HG03025 (cell line): ENCODE data around the gene WNT3A.
"Not testable (repeated sequence)": the region's sequence is repeated elsewhere in the genome, so short reads cannot be mapped to it uniquely, and the experiment has no call there.

ENCODE experiments used
- ATAC-seq: cut with Tn5 transposase; IDR thresholded peaks from one replicate; pipeline ENCODE4 v1.9.1; 2021; ENCODE audit warnings: mild to moderate bottlenecking, moderate library complexity; ENCODE audit not compliant: unreplicated experiment, low FRiP score

WNT3A gene, protein sequence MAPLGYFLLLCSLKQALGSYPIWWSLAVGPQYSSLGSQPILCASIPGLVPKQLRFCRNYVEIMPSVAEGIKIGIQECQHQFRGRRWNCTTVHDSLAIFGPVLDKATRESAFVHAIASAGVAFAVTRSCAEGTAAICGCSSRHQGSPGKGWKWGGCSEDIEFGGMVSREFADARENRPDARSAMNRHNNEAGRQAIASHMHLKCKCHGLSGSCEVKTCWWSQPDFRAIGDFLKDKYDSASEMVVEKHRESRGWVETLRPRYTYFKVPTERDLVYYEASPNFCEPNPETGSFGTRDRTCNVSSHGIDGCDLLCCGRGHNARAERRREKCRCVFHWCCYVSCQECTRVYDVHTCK

DNA sequence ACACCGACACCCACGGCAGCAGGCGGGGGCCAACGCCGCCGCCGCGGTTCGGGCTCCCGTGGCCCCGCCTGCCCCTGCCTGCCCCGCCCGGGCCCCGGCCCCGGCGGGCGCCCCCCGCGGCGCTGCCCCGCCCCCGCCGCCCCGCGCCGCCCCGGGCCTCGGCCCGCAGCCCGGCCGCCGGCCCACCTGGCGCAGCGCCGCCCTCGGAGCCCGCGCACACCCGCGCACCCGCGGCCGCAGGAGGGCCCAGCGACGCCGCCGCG is at the start of gene WNT3A:
Gene WNT3A, plus strand, starts transcription at position 213 of the 263 bp plus-strand sequence. CDS start 131 bp downstream, outside the sequence.
- no peak for ATAC-seq

DNA sequence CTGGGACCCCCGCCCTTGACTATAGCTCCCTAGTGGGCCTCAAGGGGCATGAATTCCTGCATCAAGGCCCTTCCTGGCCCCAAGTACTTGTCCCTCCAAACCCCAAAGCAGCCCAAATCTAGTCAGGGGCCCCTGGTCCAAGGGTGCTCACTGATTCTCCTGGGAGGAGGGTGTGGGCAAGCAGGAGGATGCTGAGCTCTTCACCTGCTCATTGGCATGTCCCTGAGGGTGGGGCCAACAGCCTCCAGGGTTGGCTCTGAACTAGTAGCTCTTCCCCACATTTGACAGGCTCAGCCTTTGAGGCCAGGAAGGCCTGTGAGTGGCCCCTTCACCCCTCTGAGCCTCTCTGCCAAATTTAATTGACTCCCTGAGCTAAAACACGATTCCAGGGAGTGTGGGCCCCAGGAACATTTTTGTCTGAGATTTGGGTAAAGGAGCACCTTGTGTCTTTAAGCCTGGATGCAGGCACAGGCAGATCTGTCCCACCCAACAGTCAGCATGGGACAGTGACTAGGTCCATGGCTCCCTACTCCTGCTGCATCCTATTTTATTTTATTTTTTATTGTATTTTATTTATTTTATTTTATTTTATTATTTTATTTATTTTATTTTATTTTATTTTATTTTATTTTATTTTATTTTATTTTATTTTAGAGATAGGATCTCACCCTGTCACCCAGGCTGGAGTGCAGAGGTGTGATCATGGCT is 48.0 kb upstream of the WNT3A start:
- ATAC-seq = no peak

DNA sequence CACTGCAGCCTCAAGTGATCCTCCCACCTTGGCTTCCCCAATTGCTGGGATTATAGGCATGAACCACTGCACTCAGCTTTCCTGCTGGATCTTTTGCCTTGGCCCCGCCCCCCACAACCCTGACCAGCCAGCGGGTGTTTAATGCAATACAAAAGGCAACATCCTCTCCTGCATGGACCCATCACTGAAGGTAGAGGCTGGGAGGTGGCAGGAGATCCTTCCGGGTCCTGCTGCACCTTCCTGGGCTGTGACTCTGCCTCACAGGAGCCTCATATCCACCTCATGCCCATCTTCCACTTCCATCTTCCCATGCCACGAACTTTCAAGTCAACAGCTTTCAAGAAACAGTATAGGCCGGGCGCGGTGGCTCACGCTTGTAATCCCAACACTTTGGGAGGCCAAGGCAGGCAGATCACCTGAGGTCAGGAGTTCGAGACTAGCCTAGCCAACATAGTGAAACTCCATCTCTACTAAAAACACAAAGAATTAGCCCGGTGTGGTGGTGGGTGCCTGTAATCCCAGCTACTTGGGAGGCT is 47.4 kb upstream of the WNT3A start:
- ATAC-seq = no peak

DNA sequence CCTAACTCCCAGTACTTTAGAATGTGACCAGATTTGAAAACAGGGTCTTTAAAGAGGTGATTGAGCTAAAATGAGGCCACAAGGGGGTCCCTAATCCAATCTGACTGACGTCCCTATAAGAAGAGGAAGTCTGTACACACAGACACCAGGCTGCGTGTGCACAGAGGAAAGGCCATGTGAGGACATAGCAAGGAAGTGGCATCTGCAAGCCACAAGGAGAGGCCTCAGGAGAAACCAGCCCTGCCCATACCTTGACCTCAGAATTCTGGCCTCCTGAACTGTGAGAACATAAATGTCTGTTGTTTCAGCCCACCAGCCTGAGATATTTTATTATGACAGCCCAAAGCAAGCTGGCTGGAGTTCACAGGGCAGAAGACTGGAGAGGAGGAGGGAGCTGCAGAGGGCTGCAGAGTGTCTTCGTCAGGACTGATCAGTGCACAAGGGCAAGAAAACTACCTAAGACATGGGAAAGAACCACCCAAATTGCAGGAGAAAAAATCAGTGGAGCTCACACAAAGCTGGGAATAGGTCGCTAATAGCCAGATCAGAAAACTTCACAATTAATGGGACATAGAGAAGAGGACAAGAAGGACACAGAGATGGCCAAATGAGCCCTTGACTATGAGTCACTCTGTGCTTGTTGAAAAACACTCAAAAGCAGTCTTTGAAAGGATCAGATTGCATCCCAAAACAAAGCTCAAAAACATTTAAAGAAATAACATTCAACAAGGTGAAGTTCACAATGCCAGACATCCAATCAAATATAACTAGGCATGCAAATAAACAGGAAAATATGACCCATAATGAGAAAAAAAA is 44.9 kb upstream of the WNT3A start:
- ATAC-seq = no peak

DNA sequence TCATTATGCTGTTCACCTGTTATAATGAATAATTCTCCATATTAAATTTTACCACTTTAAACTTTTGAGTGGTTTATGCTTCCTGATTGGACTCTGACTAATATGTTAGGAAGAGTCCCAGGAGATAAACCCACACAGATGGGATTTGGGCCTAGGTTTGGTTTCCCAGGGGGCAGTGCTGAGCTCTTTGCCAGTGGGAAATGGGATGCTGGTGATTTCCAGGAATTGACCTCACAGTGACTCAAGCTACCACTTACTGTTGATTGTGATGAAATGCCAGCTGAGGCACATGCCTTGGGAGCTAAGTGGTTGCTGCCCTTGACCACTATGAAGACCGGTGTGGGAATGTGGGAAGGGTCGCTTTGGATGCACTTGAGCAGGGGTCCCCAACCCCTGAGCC is 40.1 kb upstream of the WNT3A start:
- ATAC-seq = not testable (repeated sequence)

DNA sequence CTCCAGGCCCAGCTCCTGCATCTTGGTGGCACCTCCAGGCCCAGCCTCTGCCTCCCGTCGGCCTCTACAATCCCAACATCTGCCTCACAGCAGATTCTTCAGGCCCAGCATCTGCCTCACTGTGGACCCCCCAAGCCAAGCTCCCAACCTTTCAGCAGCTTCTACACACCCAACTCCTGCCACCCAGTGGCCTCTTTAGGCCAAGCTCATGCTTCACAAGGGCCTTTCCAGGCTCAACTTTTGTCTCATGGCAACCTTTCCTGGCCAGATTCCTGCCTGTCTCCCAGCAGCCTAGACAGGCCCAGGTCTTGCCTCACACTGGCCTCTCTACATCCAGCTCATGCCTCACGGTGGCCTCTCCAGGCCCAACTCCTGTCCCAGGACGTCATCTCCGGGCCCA is 39.0 kb upstream of the WNT3A start:
- ATAC-seq = not testable (repeated sequence)

DNA sequence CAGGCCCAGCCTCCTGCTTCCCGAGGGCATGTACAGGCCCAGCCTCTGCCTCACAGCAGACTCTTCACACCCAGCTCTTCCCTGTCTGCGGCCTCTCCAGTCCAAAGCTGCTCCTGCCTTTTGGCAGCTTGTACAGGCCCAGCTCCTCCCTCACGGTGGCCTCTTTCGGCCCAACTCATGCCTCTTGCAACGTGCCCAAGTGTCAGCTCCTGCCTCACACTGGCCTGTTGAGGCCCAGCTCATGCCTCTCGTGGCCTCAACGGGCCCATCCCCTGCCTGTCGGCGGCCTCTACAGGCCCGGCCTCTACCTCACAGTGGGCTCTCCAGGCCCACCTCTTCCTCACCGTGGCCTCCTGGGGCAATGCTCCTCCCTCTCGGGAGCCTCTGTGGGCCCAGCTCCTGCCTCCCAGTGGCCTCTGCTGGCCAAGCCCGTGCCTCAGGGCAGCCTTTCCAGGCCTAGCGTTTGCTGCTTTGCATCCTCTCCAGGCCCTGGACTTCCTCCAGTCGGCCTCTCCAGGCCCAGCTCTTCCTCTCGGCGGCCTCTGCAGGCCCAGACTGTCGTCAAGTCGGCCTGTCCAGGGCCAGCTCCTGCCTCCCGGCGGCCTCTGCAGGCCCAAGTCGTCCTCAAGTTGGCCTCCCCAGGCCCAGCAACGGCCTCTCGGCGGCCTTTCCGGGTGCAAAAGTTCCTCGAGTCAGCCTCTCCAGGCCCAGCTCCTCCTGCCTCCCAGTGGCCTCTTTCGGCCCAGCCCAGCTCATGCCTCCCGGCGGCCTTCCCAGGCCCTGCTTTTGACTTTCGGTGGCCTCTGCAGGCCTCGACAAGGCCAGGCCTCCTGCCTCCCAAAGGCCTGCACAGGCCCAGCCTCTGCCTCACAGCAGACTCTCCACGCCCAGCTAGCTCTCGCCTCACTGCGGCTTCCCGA is 36.5 kb upstream of the WNT3A start:
- ATAC-seq = not testable (repeated sequence)

DNA sequence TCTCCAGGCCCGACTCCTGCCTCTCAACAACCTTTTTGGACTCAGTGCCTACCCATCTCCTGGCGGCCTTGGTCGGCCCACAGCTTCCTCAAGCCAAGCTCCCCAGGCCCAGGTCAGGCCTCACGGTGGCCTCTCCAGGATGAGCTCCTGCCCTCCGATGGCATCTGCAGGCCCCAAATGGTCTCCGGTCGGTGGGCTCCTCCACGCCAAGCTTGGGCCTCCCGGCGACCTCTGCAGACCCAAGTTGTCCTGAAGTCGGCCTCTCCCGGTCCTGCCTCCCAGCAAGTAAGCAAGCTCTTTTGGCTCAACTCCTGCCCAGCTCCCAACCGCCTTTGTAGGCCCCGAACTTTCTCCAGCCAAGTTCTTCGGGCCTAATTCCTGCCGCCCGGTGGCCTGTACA is 35.6 kb upstream of the WNT3A start:
- not testable (repeated sequence) for ATAC-seq

DNA sequence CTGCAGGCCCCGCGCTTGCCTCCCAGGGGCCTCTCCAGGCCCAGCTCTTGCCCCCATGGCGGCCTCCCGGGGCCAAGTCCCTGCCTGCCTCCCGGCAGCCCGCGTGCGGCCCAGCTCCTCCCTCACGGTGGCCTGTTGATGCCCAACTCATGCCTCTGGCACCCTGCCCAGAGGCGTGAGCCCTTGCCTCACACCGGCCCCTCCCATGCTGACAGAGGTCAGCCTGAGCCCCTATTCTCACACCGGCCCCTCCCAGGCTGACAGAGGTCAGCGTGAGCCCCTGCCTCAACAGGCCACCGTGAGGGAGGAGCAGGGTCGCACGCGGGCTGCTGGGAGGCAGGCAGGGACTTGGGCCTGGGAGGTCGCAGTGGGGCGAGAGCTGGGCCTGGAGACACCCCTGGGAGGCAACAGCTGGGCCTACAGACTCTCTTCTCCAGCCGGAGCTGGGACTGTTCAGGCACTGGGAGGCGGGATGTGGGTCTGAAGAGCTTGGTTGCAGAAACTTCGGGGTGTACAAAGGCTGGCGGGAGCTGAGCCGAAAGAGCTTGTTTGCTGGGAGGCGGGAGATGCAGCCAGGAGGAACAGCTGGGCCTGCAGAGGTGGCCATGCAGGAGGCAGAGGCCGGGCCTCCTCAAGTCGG is 35.0 kb upstream of the WNT3A start:
- ATAC-seq = not testable (repeated sequence)

DNA sequence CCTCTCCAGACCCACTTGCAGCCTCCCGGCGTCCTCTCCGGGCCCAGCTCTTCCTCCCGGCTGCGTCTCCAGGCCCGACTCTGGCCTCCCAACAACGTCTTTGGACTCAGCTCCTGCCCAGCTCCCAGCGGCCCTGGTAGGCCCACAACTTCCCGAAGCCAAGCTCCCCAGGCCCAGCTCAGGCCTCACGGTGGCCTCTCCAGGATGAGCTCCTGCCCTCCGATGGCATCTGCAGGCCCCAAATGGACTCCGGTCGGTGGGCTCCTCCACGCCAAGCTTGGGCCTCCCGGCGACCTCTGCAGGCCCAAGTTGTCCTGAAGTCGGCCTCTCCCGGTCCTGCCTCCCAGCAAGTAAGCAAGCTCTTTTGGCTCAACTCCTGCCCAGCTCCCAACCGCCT is 34.5 kb upstream of the WNT3A start:
- ATAC-seq = not testable (repeated sequence)

DNA sequence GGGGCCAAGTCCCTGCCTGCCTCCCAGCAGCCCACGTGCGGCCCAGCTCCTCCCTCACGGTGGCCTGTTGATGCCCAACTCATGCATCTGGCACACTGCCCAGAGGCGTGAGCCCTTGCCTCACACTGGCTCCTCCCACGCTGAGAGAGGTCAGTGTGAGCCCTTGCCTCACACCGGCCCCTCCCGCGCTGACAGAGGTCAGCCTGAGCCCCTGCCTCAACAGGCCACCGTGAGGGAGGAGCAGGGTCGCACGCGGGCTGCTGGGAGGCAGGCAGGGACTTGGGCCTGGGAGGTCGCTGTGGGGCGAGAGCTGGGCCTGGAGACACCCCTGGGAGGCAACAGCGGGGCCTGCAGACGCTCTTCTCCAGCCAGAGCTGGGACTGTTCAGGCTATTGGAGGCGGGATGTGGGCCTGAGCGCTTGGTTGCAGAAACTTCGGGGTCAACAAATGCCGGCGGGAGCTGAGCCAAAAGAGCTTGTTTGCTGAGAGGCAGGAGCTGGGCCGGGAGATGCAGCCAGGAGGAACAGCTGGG is 33.9 kb upstream of the WNT3A start:
- ATAC-seq = not testable (repeated sequence)

DNA sequence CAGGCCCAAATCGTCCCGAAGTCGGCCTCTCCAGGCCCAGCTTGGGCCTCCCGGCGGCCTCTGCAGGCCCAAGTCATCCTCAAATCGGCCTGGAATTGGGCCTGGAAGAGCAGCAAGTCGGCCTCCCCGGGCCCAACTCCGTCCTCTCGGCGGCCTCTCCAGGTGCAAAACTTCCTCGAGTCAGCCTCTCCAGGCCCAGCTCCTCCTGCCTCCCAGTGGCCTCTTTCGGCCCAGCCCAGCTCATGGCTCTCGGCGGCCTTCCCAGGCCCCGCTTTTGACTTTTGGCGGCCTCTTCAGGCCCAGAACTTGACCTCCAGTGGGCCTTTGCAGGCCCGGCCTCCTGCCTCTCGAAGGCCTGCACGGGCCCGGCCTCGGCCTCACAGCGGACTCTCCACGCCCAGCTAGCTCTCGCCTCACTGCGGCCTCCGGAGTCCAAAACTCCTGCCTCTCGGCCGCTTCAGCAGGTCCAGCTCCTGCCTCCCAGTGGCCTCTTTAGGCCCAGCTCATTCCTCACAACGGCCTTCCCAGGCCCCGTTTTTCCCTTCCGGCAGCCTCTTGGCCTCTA is 33.0 kb upstream of the WNT3A start:
- ATAC-seq = not testable (repeated sequence)

DNA sequence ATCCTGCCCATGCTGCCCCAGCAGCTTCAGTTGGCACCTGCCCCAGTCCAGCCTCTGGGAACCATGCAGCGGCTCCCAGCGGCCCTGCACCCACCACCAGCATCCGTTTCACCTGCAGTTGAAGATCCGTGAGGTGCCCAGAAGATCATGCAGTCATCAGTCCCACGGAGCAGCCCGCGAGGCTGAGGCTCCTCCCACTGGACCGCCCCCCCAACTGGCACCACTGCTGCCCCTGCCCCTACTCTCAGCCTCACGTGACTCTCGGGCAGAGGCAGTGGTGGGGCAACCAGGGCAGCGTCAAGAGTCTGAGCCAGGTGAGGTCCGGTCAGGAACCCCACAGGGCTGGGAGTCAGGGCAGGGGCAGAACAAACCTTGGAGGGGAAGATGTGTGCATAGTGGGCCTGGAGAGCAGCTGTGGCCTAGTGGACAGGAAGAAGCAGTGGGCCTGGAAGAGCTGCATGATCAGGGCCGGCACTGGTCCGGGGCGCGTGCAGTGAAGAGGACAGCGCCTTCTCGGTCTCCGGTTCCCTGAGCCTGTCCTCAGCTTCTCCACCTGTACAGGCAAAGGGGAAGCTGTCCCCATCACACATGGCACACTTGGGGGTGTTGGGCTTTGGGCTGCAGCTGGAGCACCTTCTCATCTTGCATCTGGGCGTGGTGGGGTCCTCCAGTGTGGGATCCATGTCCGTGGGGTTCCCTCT is 31.1 kb upstream of the WNT3A start:
- ATAC-seq = not testable (repeated sequence)

DNA sequence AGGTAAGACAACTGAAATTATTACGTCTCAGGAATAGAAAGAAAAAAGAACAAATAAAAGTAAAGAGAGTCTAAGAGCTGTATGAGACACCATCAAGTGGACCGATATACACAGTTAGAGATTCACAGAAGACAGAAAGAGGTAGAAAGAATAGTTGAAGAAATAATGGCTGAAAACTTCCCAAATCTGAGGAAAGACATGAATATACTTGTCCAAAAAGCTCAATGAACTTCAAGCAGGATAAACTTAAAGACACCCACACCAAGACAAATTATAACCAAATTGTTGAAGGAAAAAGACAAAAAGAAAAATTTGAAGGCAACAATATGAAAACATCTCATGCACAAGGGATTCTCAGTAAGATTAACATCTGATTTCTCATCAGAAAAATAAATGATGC is 19.6 kb upstream of the WNT3A start:
- ATAC-seq = no peak

DNA sequence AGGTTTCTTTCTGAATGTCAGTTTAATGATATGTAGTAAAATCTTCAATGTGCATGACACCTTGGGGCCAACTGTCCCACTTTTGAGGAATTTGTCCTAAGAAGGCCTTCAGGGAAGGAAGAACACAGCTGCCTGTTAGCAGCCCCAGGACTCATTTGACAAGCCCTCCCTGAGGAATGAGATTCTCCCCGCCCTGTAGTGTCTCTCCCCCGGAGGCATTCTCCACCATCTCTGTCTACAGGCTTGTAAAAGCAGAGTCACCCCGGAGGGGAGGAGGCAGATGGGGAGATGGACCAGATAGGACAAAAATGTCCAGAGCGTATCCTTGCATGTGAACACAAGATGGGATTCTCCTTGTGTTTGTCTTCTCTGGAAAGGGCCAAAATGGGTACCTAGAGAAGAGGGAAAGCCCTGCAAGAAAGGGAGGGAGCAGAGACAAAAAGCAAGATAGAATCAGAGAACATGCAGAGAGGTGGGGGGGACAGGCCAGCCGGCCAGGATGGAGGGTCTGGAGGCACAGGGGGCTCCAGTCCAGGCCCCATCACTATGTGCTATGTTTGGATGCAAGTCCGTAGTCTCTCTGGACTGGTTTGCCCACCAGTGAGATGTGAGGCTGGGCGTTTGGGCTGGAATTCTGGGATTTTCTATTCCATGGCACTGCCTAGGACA is 12.0 kb upstream of the WNT3A start:
- no peak for ATAC-seq

DNA sequence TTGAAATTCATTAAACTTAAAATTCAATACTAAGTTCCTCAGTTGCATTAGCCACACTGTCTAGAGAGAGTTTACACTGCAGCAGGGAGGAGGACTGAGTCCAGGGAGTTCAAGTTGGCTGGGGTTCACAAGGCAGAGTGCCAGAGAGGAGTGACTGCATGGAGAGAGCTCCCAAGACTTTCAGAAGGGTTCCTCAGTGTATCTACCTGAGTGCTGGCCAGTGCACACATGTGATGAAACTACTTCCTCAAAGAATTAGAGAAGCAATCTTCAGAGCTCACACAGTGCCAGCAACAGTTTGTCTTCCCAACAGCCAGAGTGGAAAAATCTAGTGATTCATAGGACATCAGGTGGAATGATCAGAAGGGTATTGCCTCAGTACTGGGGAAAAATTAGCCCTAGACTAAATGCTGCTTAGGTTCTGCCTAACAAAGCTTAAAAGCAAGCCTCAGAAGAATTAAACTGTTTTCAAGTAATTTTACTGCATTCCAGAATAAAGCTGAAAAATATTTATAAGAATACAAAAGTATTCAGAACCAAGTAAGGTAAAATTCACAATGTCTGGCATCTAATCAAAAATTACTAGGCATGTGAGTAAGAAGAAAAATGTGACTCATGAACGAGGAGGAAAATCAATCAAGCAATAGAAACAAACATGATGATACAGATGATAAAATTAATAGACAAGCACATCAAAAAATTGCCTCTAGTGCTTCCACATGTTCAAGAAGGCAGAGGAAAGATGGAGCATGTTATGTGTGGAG is 10.4 kb upstream of the WNT3A start:
- no peak for ATAC-seq

DNA sequence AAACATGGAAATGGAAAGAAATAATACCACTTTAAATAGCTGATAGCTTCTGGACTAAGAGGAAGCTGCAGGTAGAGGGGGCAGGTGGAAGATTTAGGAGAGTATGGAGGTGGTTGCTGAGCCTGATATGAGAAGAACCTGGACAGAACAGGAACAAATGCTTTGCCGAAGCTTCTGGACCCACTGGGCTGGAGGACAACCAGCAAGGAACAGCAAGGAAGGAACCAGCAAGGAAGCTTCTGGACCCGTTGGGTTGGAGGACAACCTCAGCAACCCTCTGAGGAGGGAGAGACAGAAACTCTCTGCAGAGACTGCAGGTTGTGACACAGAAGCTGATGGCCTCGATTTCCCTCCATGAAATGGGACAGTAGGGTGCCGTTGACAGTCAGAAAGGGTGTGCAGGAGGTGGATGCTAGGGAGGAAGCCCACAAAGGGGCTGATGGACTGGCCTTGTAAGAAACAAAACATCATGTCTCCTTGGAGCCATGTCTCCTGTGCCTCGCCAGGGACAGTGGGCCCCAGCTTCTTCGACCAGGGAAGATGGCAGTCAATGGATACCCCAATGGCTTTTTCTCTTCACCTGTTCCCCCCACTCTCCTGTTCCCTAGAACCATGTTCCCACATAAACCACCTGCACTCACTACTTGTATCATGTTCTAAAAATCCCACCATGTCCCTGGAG is 8.3 kb upstream of the WNT3A start:
- no peak for ATAC-seq
